Activated naive CD4-positive, alpha-beta T cell (primary cell): ENCODE measurements around the gene GGT7.
"Not testable (repeated sequence)": the region's sequence is repeated elsewhere in the genome, so short reads cannot be mapped to it uniquely, and the experiment has no call there.

ENCODE experiments used
- DNase-seq, 4 experiments: peaks; one replicate each; lab custom pipeline; 2025; lab: John Stamatoyannopoulos, UW

Gene GGT7

GRCh38 chr20:34842143-34842542, 30.5 kb downstream of the GGT7 start:
- no peak for DNase-seq

- no peak for DNase-seq
Measured at GRCh38 chr20:34834459-34834893, 38.2 kb downstream of the GGT7 start.

- DNase-seq = no peak
Measured at GRCh38 chr20:34831936-34832335, 40.7 kb downstream of the GGT7 start.

DNA sequence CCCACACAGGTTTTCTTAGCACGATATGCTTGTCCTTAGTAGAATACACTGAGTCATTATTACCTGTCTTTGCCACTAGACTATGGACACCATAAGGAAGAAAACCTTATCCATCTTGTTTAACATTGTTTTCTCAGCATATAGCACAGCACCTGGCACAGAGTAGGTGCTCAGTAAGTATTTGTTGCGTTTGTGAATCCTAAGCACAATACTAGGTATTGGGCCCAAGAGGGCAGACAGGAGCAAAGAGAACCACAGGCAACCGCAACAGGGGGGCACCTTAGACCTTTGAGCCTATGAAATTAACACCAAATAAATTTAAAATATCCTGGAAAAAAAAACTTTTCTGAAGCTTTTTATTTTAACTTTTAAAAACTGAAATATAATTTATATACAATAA, 43.5 kb downstream of the GGT7 start:
- no peak for DNase-seq

DNA sequence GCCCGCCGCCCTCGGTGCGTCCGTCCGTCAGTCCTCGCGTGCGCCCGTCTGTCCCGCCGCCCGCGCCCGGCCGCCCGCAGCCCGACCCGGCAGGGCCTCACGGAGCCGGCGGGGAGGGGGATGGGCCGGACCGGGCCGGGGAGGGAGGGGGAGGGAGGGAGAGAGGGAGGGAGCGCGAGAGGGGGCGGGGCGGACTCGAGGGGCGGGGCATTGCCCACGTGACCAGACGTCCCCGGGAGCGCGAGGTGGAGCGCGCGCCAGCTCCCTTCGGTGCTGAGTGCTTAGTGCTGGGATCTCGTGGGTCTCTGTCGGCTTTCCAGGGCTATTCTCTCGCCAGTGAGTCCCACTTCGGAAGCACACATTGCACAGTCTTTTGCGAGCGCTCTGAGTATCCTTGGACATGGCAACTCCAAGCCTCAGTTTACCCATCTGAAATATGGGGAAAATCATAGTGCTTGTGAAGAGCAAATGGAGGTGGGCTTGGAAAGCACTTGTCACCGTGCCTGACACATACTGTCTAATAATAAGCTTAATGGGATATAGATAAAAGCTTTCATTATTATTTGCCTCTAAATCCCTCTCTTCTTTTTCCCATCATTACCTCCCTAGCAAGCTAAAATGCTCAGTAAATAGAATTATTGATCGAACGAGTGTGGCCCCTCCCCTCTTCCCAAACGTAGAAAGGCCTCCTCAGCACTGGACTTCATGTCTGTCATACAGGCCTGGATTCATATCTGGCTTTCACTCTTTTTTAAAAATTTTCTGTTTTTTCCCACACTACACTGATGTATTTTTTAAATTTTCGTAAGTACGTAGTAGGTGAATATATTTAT, 46.9 kb downstream of the GGT7 start, which contains the start of gene NCOA6:
Gene NCOA6 (minus strand): TSS at position 122 of the 833 bp plus-strand sequence. CDS start 43,296 bp downstream, outside the sequence.
- DNase-seq = peak; percentile 66 to 85 (median 77)

GRCh38 chr20:34824806-34825529, 47.7 kb downstream of the GGT7 start:
- peak in 3 of 4 experiments; percentile 14 to 61 (median 40) for DNase-seq

DNA sequence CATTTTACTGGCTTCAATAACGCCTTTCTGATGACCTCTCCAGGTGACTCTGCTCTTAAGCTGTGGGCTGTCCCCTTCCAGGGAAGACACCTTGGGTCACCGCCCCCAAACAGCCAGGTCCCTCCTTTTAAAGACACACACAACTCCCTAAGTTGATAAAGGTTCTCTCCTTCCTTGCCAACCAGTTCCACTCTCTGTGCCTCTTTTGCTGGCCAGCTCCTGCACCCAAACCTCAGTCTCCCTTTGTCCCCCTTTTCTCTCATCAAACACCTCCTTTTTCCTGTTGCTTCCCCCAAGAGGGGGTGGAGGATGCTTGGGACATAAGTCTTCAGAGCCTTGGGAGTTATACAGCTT, 48.2 kb downstream of the GGT7 start:
- peak; percentile 4 to 47 (median 22) for DNase-seq

DNA sequence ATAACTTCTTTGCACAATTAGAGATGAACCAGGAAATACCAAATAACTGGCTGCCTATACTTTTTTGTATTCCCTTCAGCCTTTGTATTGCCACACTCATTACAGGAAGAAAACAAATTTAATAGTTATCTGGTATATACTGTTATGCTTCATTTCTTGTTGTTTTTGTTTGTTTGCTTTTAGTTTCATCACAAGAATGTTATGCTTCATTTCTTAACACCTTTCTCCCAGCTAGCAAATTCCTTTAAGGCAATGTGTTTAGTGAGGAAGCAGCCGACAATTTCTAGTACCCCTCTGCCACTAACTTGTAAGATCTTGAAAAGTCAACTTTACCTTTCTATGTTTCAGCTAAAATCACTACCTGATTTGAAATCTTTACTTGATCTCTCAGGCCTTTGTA, 48.6 kb downstream of the GGT7 start:
- DNase-seq = no peak

DNA sequence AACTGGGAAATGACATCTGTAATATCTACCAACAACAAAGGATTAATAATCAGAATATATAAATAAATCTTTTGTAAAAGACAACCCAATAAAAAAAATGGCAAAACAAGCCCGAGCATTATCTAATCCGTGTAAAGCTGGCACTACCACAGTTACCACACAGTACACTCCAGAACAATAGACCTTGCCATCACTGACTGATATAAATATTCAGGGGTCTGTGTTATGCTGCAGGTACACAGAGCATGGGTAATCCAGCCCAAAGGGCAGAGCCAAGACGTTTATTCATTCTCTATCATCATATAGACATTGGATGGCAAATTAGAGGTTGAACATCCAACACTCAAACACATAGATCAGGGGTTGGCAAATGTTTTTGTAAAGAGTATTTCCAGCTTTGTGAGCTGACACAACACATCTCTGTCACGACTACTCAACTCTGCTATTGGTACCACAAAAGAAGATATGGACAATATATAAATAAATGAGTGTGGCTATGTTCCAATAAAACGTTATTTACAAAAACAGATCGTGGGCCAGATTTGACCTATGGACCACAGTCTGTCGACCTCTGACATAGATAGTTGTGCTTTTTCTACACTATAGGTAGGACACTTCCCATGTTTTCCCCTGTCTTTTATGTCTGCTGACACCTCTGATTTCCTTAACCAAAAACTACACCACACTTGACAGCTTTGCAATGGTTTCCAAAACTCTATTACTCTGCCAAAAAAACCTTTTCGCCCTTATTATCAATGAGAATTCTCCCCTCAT, 51.7 kb downstream of the GGT7 start:
- no peak for DNase-seq

- DNase-seq = no peak
Measured at GRCh38 chr20:34817801-34818200, 54.9 kb downstream of the GGT7 start.

- no peak for DNase-seq
Measured at GRCh38 chr20:34817072-34817471, 55.6 kb downstream of the GGT7 start.

GRCh38 chr20:34815636-34816035, 57.0 kb downstream of the GGT7 start:
- DNase-seq = no peak

DNA sequence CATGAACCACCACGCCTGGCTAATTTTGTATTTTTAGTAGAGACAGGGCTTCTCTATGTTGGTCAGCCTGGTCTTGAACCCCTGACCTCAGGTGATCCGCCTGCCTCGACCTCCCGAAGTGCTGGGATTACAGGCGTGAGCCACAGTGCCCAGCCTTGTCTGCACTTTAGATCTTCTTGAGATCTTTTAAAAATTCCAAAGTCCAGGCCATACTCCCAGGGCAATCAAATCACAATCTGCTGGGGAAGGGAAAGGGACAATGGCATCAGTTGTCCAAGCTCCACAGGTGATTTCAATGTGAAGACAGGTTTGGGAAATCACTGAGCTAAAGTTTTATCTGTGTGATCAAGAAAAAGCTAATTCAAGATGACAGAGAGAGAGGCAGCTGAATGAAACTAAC, 64.1 kb downstream of the GGT7 start:
- DNase-seq = no peak

GRCh38 chr20:34807944-34808465, 64.7 kb downstream of the GGT7 start:
- DNase-seq = not testable (repeated sequence)

GRCh38 chr20:34806255-34806654, 66.4 kb downstream of the GGT7 start:
- DNase-seq = no peak

DNA sequence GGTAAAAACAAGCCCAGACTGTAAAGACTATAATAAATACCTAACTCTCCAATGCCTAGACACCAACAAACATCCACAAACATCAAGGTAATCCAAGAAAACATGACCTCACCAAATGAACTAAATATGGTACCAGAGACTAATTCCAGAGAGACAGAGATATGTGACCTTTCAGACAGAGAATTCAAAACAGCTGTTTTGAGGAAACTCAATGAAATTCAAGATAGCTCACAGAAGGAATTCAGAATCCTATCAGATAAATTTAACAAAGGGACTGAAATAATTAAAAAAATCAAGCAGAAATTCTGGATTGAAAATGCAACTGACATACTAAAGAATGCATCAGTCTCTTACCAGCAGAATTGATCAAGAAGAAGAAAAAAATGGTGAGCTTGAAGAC, 73.8 kb downstream of the GGT7 start:
- no peak for DNase-seq

GRCh38 chr20:34798328-34798727, 74.3 kb downstream of the GGT7 start:
- DNase-seq = no peak

DNA sequence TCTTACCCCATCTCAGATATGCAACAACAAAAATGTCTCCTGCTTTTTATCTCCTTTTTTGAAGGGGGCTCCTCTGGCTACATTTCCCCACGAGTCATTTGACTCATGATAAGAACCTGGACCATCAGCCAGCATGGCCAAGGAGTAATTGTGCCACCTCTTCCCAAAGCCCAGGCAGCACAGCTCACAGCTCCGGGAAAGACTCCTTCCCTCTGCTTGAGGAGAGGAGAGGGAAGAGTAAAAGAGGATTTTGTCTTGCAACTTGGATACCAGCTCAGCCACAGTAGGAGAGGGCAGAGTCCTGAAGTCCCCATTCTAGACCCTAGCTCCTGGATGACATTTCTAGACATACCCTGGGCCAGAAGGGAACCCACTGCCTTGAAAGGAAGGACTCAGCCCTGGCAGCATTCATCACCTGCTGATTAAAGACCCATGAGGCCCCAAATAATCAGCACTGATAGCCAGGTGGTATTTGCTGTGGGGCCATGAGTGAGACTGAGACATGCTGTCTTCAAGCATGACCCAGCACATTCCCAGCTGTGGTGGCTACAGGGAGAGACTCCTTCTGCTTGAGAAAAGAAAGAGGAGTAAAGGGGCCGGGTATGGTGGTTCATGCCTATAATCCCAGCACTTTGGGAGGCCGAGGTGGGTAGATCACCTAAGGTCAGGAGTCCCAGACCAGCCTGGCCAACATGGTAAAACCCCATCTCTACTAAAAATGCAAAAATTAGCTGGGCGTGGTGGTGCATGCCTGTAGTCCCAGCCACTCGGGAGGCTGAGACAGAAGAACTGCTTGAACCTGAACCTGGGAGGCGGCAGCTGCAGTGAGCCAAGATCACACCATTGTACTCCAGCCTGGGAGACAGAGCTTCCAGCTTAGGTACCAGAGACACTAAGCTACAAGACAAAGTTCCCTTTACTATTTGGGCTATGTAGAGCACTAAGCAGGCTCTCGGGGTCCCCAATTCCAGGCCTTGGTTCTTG, 75.4 kb downstream of the GGT7 start:
- DNase-seq = no peak
